GM23338 (cell line): ENCODE results near the gene PIBF1.

ENCODE experiments used
- EZH2 ChIP-seq: fragments of 200-600 bp; sonication (generic); IDR thresholded peaks from one replicate; pipeline ENCODE4 v1.8.0; 2017; ENCODE audit warnings: antibody characterized with exemption, mild to moderate bottlenecking, low read depth; ENCODE audit not compliant: unreplicated experiment
- EZH2phosphoT487 ChIP-seq: fragments of 200-600 bp; sonication (generic); IDR thresholded peaks from one replicate; pipeline ENCODE4 v1.8.1; 2018; ENCODE audit warnings: antibody characterized with exemption; ENCODE audit not compliant: unreplicated experiment
- NANOG ChIP-seq: IDR thresholded peaks from 2 replicates; pipeline ENCODE4 v1.6.1; 2016; ENCODE audit warnings: antibody characterized with exemption, borderline replicate concordance
- POLR2AphosphoS5 ChIP-seq: IDR thresholded peaks from 2 replicates; pipeline ENCODE4 v1.6.1; 2016; ENCODE audit warnings: antibody characterized with exemption, low read depth
- REST ChIP-seq: IDR thresholded peaks from one replicate; pipeline ENCODE4 v1.6.1; 2018; ENCODE audit warnings: antibody characterized with exemption; ENCODE audit not compliant: unreplicated experiment
- ZNF114 ChIP-seq: fragments of 250-450 bp; sonication (Bioruptor Pico); IDR thresholded peaks from 2 replicates; pipeline ENCODE4 v1.5.0; 2020; ENCODE audit warnings: mild to moderate bottlenecking, moderate library complexity
- TF ChIP-seq, protein P1 (sequence below), 2 experiments: fragments of 200-600 bp in 1 of 2; sonication (generic) in 1 of 2; conservative IDR thresholded peaks; 2 replicates each; pipeline versions ENCODE4 v1.5.1 to v1.6.1; 2016 to 2017; ENCODE audit warnings: antibody characterized with exemption in 2 of 2, low read depth in 2 of 2, mild to moderate bottlenecking in 2 of 2, moderate library complexity in 1 of 2

DNA sequence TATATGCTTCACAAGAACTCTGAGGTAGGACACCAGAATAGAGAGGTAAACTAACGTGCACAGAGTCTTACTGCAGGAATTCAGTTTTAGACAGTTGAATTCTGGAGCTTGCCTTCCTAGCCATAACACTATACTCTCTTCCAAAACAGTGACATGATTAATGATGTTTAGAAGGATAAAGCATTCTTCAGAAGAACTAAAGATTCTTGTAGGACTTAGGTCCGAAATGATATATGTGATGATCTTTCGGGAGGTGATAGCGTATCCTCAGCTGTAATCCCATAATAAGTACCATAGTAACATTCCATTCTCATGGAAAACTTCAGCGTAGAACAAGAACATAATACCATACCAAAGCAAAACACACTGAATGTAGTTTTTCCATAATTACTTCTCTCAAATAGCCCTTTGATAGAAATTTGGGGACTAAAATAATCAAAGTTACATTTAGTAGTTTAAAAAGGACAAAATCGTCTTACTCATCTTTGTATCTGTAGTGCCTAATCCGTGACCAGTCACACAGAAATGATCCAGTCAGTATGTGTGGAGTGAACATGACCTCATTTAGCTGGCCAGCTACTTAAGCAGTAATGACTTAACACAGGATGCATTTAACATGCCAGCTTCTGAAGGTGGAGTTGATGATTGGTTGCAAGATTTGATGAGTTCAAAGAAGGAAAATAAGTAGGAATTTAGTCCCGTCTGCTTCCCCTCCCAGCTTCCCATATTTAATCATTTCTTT, 38.4 kb downstream of the PIBF1 start:
- no peak for TF ChIP-seq EZH2
- TF ChIP-seq, protein P1, sequence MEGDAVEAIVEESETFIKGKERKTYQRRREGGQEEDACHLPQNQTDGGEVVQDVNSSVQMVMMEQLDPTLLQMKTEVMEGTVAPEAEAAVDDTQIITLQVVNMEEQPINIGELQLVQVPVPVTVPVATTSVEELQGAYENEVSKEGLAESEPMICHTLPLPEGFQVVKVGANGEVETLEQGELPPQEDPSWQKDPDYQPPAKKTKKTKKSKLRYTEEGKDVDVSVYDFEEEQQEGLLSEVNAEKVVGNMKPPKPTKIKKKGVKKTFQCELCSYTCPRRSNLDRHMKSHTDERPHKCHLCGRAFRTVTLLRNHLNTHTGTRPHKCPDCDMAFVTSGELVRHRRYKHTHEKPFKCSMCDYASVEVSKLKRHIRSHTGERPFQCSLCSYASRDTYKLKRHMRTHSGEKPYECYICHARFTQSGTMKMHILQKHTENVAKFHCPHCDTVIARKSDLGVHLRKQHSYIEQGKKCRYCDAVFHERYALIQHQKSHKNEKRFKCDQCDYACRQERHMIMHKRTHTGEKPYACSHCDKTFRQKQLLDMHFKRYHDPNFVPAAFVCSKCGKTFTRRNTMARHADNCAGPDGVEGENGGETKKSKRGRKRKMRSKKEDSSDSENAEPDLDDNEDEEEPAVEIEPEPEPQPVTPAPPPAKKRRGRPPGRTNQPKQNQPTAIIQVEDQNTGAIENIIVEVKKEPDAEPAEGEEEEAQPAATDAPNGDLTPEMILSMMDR (conservative IDR thresholded peaks at IDR 0.05; ENCODE audit: low read depth in 2 of 2), result no peak
- no peak for TF ChIP-seq EZH2phosphoT487
- TF ChIP-seq NANOG, result no peak
- TF ChIP-seq POLR2AphosphoS5, result no peak
- no peak for TF ChIP-seq REST
- TF ChIP-seq ZNF114, result no peak
